K562 (cell line): Measurements from ENCODE around the gene IL17RB. TPM values are rescaled to one million over a fixed set of nuclear protein-coding genes. Genes with fewer than 3 reads are reported as not detected.

Experiments used
- ATAC-seq: fragments of 200-7000 bp; cut with Tn5 transposase; 3 replicates; pipeline ENCODE4 v1.9.1; 2020; ENCODE audit warnings: moderate library complexity
- BruUV-seq: library from RNA; stranded (reverse); fragments of 400-500 nt; replicated peaks from 2 replicates; lab custom pipeline; 2021; lab: Mats Ljungman, UMichigan
- CTCF ChIA-PET: fragments of 300-600 bp; formaldehyde crosslinking; extraction: SDS; loops from one replicate; lab custom pipeline; 2021; ENCODE audit warnings: low intra/inter-chr PET ratio; lab: Yijun Ruan, JAX
- POLR2A ChIA-PET: fragments of 300-600, 350-650 bp; sonication (Branson Sonifier 250); formaldehyde crosslinking; extraction: SDS; loops from one replicate; lab custom pipeline; 2021; ENCODE audit warnings: antibody characterized with exemption, inconsistent platforms; lab: Yijun Ruan, JAX
- DNase-seq, 4 experiments: peaks; one replicate each; pipeline versions ENCODE4 v3.0.0 to v3.0.0-alpha.2; 2011 to 2018; ENCODE audit warnings: low spot score in 3 of 4, mixed read lengths in 3 of 4; ENCODE audit errors: extremely low read depth in 1 of 4
- FAIRE-seq: peaks from 2 replicates; lab custom pipeline; 2011; peaks lifted over from hg19 to GRCh38; lab: Jason Lieb, UNC
- H2AFZ ChIP-seq: 2 replicates; pipeline ENCODE4 v1.6.0; 2011; ENCODE audit warnings: low read depth, low read length, control low read depth, inconsistent platforms
- H3K27ac ChIP-seq: fragments of 200-600 bp; 3 replicates; pipeline ENCODE4 v1.8.0; 2011; ENCODE audit warnings: low read depth, mild to moderate bottlenecking, control low read depth, inconsistent platforms, low read length, moderate library complexity, mixed read lengths; ENCODE audit errors: extremely low read depth
- H3K27me3 ChIP-seq, 2 experiments: fragments of 300-600 bp in 1 of 2; 2 replicates in 1 of 2; 3 replicates in 1 of 2; pipeline versions ENCODE4 v1.6.0 to v1.8.0; 2011; ENCODE audit warnings: inconsistent platforms in 2 of 2, low read length in 2 of 2, mild to moderate bottlenecking in 1 of 2, mixed read lengths in 1 of 2, moderate library complexity in 1 of 2; ENCODE audit not compliant: control insufficient read depth in 2 of 2, insufficient read depth in 2 of 2
- H3K36me3 ChIP-seq: fragments of 300-600 bp; 3 replicates; pipeline ENCODE4 v1.8.0; 2011; ENCODE audit warnings: mild to moderate bottlenecking, low read length, inconsistent platforms; ENCODE audit not compliant: control insufficient read depth, insufficient read depth
- H3K4me1 ChIP-seq, 2 experiments: fragments of 200-600 bp in 1 of 2; replicated peaks in 1 of 2; 2 replicates in 1 of 2; 3 replicates in 1 of 2; pipeline versions ENCODE4 v1.5.1 to v1.8.0; 2011; ENCODE audit warnings: inconsistent platforms in 2 of 2, low read length in 2 of 2, mild to moderate bottlenecking in 1 of 2, mixed read lengths in 1 of 2, moderate library complexity in 1 of 2; ENCODE audit not compliant: control insufficient read depth in 2 of 2, insufficient read depth in 2 of 2
- H3K4me2 ChIP-seq: 2 replicates; pipeline ENCODE4 v1.6.1; 2011; ENCODE audit warnings: low read length, control low read depth, inconsistent platforms, mixed read lengths; ENCODE audit not compliant: insufficient read depth
- H3K4me3 ChIP-seq: fragments of 200-600 bp; sonication (generic), shearing (Covaris generic); 2 replicates; pipeline ENCODE4 v1.5.1; 2016; ENCODE audit warnings: control low read depth, inconsistent platforms
- H3K79me2 ChIP-seq: fragments of 200-600 bp; 3 replicates; pipeline ENCODE4 v1.8.0; 2011; ENCODE audit warnings: low read length, inconsistent platforms; ENCODE audit not compliant: control insufficient read depth, insufficient read depth
- H3K9ac ChIP-seq, 2 experiments: 2 replicates each; pipeline versions ENCODE4 v1.6.0 to v1.6.1; 2011; ENCODE audit warnings: low read depth in 2 of 2, low read length in 2 of 2, control low read depth in 1 of 2, inconsistent platforms in 1 of 2, mild to moderate bottlenecking in 1 of 2, mixed read lengths in 1 of 2; ENCODE audit not compliant: insufficient read depth in 1 of 2
- H3K9me1 ChIP-seq: one replicate; pipeline ENCODE4 v1.6.0; 2011; ENCODE audit warnings: inconsistent platforms, mild to moderate bottlenecking, low read length, moderate library complexity; ENCODE audit not compliant: control insufficient read depth, insufficient read depth
- H3K9me3 ChIP-seq: replicated peaks from 2 replicates; pipeline ENCODE4 v1.5.1; 2011; ENCODE audit warnings: low read depth, low read length, inconsistent platforms; ENCODE audit not compliant: control insufficient read depth, insufficient read depth
- H4K20me1 ChIP-seq: replicated peaks from 2 replicates; pipeline ENCODE4 v1.6.1; 2011; ENCODE audit warnings: low read length, inconsistent platforms, mixed read lengths; ENCODE audit not compliant: control insufficient read depth, insufficient read depth
- BCLAF1 ChIP-seq, 2 experiments: fragments of 450-650 bp in 1 of 2; IDR thresholded peaks; 2 replicates each; pipeline ENCODE4 v1.6.1; 2011 to 2017; ENCODE audit warnings: low read depth in 2 of 2, antibody characterized with exemption in 1 of 2, borderline replicate concordance in 1 of 2, low read length in 1 of 2, mild to moderate bottlenecking in 1 of 2, mixed read lengths in 1 of 2; ENCODE audit not compliant: control insufficient read depth in 1 of 2
- E2F5 ChIP-seq: sonication (generic); formaldehyde crosslinking; IDR thresholded peaks from 2 replicates; pipeline ENCODE4 v1.8.0; 2022; ENCODE audit warnings: mild to moderate bottlenecking, missing genetic modification reagents
- E4F1 ChIP-seq: fragments of 250-450 bp; sonication (Bioruptor Pico); IDR thresholded peaks from 2 replicates; pipeline ENCODE4 v1.5.0; 2021; ENCODE audit warnings: mild to moderate bottlenecking, borderline replicate concordance
- ELF1 ChIP-seq: fragments of 200-800 bp; sonication (Bioruptor generic); IDR thresholded peaks from 2 replicates; pipeline ENCODE4 v1.6.1; 2016; ENCODE audit warnings: missing genetic modification characterization, missing compliant biosample characterization
- EWSR1 ChIP-seq: fragments of 450-650 bp; IDR thresholded peaks from 2 replicates; pipeline ENCODE4 v1.6.1; 2018; ENCODE audit warnings: borderline replicate concordance, mild to moderate bottlenecking, low read depth, moderate library complexity; ENCODE audit not compliant: partially characterized antibody
- FOXK1 ChIP-seq: sonication (generic); formaldehyde crosslinking; IDR thresholded peaks from 2 replicates; pipeline ENCODE4 v1.8.0; 2022; ENCODE audit warnings: missing genetic modification reagents, mild to moderate bottlenecking, borderline replicate concordance
- GTF2F1 ChIP-seq: IDR thresholded peaks from 2 replicates; pipeline ENCODE4 v1.6.1; 2011; ENCODE audit warnings: low read depth, low read length, improper control_type of control experiment
- HCFC1 ChIP-seq: IDR thresholded peaks from 2 replicates; pipeline ENCODE4 v1.6.1; 2012; ENCODE audit warnings: low read depth, low read length, improper control_type of control experiment
- KAT7 ChIP-seq: sonication (generic); formaldehyde crosslinking; IDR thresholded peaks from 2 replicates; pipeline ENCODE4 v1.8.0; 2022; ENCODE audit warnings: missing genetic modification reagents, mild to moderate bottlenecking, borderline replicate concordance
- NELFE ChIP-seq: IDR thresholded peaks from 2 replicates; pipeline ENCODE4 v1.6.1; 2011; ENCODE audit warnings: mild to moderate bottlenecking; ENCODE audit not compliant: insufficient read depth, insufficient read length
- NFATC3 ChIP-seq: fragments of 450-650 bp; IDR thresholded peaks from 2 replicates; pipeline ENCODE4 v1.6.1; 2017; ENCODE audit warnings: mild to moderate bottlenecking
- POLR2A ChIP-seq: fragments of 450-650 bp; conservative IDR thresholded peaks from 2 replicates; pipeline ENCODE4 v1.6.1; 2016
- RCOR1 ChIP-seq, 2 experiments: IDR thresholded peaks; 2 replicates each; pipeline ENCODE4 v1.6.1; 2012; ENCODE audit warnings: low read depth in 2 of 2, low read length in 2 of 2, borderline replicate concordance in 1 of 2, improper control_type of control experiment in 1 of 2
- RFX5 ChIP-seq: IDR thresholded peaks from 2 replicates; pipeline ENCODE4 v1.6.1; 2011; ENCODE audit warnings: low read depth, mild to moderate bottlenecking, improper control_type of control experiment, low read length
- SNAPC5 ChIP-seq: fragments of 250-450 bp; sonication (Bioruptor Pico); IDR thresholded peaks from 2 replicates; pipeline ENCODE4 v1.8.0; 2021; ENCODE audit warnings: moderate library complexity, mild to moderate bottlenecking, inconsistent platforms
- U2AF1 ChIP-seq: fragments of 200-400 bp; formaldehyde crosslinking; optimal IDR thresholded peaks from 2 replicates; pipeline ENCODE3; 2017; ENCODE audit warnings: mild to moderate bottlenecking, low read depth, low read length, moderate library complexity
- ZNF212 ChIP-seq: fragments of 450-650 bp; formaldehyde crosslinking; IDR thresholded peaks from 2 replicates; pipeline ENCODE4 v1.4.0; 2020; ENCODE audit warnings: mild to moderate bottlenecking
- WGBS: fragments of 100-300 bp; shearing (Covaris generic); methylation state at CpG from one replicate; pipeline ENCODE4 v1.1.6; 2016; ENCODE audit warnings: low coverage, mixed read lengths; ENCODE audit not compliant: insufficient coverage; ENCODE audit errors: missing lambda C conversion rate; 5-methylcytosine and 5-hydroxymethylcytosine counted together
- in situ Hi-C: fragments of 300-500 bp; cut with MboI; formaldehyde crosslinking; loops from 4 replicates; pipeline ENCODE4 v1.15.0; 2018; ENCODE audit warnings: inconsistent platforms, mixed read lengths
- intact Hi-C: fragments of 100-400 bp; cut with micrococcal nuclease; formaldehyde crosslinking; loops from 2 replicates; pipeline ENCODE4 v1.14.2; 2022
- polyA plus RNA-seq, 8 experiments: library from polyadenylated mRNA; depleted of rRNA in 4 of 8; stranded (reverse) in 5 of 8; unstranded in 3 of 8; fragments of >200 nt; fragmentation: Nextera tagmentation in 2 of 8; fragmentation: Illumina TruSeq in 1 of 8; extraction: Ambion mirVana in 2 of 8; extraction: Trizol in 1 of 8; gene quantifications; 2 replicates each; pipeline versions ENCODE4 v1.2.1 to v1.2.3, GENCODE V29; 2011 to 2014; ENCODE audit warnings: inconsistent platforms in 1 of 8, missing spikeins in 1 of 8
- total RNA-seq, 7 experiments: library from RNA; depleted of rRNA in 6 of 7; stranded (reverse); fragments of >200 nt in 6 of 7; fragmentation: Illumina TruSeq in 2 of 7; extraction: Trizol in 2 of 7; gene quantifications; 2 replicates each; pipeline versions ENCODE4 v1.2.1 to v1.2.3, GENCODE V29; 2011 to 2021; ENCODE audit warnings: low replicate concordance in 1 of 7

IL17RB gene
- total and polyA plus RNA-seq, 9 of the 15 experiments (the other 6 are each of a cell fraction or from before 2014, with no cell fraction given), result 1.1 to 4.1 (median 1.7) TPM

GRCh38 chr3:53817211-53817610 is 29.2 kb upstream of the IL17RB start:
- Histone ChIP-seq H3K4me3 (no peak overlapping the region), H3K79me2 (no peaks in the 10 kb centered on the region), H4K20me1 (no peaks in the 10 kb centered on the region; the same call in 1 of the 2 replicates), H3K4me2 (no peak overlapping the region), H3K27me3 (peaks cover 3 to 50% of the 10 kb centered on the region in 2 experiments; a peak in 3 of 5 replicates), H2AFZ (no peak overlapping the region), H3K36me3 (no peaks in the 10 kb centered on the region), H3K27ac (no peak overlapping the region), H3K9ac (no peak overlapping the region), H3K4me1 (no peaks in the 10 kb centered on the region), H3K9me1 (no peaks in the 10 kb centered on the region), H3K9me3 (no peaks in the 10 kb centered on the region)
- no peak for ATAC-seq
- intact Hi-C loops (no loop called here), in situ Hi-C loops (no loop called here)
- FAIRE-seq, result no peak
- BruUV-seq, result no TSS peak
- no peak for DNase-seq
- no CpG with 5 or more reads among the region's 6 CpGs for WGBS
- POLR2A ChIA-PET, result interaction anchor here (1.0 kb wide), 1 partner anchor 35 kb away, joined by 7 read pairs; no protein-coding TSS in a partner anchor
- CTCF ChIA-PET, result no interaction called here
- no peak for TF ChIP-seq ELF1 (tag)
- no peak for TF ChIP-seq U2AF1
- no peak for TF ChIP-seq NFATC3
- TF ChIP-seq EWSR1, result no peak
- no peak for TF ChIP-seq E2F5 (CRISPR knock-in tag)
- TF ChIP-seq HCFC1, result no peak
- TF ChIP-seq GTF2F1, result no peak
- no peak for TF ChIP-seq RFX5
- no peak for TF ChIP-seq RCOR1 (IDR thresholded peaks at IDR 0.05; ENCODE audit: borderline replicate concordance in 1 of 2, low read depth in 2 of 2, low read length in 2 of 2)
- TF ChIP-seq E4F1 (CRISPR knock-in tag), result no peak
- no peak for TF ChIP-seq NELFE
- TF ChIP-seq POLR2A, result no peak
- no peak for TF ChIP-seq ZNF212
- no peak for TF ChIP-seq SNAPC5 (CRISPR knock-in tag)
- no peak for TF ChIP-seq BCLAF1 (IDR thresholded peaks at IDR 0.05; ENCODE audit: borderline replicate concordance in 1 of 2, control insufficient read depth in 1 of 2, low read depth in 2 of 2, low read length in 1 of 2)
- TF ChIP-seq FOXK1 (CRISPR knock-in tag), result no peak
- TF ChIP-seq KAT7 (CRISPR knock-in tag), result no peak
